ENCODE data around the gene ANGPTL7. TPM values are rescaled to one million over a fixed set of nuclear protein-coding genes. Genes with fewer than 3 reads are reported as not detected.
"Not testable (repeated sequence)": the region's sequence is repeated elsewhere in the genome, so short reads cannot be mapped to it uniquely, and the experiment has no call there.

The ANGPTL7 gene
- total RNA-seq, 4 donors from 2014 or later, result 11.0 to 38.7 (median 16.9) TPM

DNA sequence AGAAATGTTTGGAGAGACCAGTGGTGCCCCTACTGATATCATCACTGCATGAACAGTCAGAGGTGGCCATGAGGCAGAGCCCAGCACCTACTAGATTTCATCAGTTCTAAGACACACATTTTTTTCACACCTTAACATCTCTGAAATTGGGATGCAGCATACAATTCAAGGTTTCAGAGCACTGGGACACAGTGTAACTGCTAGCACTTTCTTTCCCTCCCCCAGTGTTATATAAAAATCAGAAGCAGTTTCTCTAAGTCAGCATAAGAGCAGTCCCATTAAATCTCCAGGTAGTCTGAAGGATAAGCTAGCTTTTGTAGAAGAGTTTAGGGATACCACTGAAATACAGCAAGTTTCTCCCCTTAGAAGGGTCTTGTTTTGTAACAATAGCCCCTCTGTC is 10.0 kb upstream of the ANGPTL7 start:
- ATAC-seq (ENCODE audit: low FRiP score) (no peak), DNase-seq (ENCODE audit: low spot score) (no peak)
- TF ChIP-seq, protein P1, sequence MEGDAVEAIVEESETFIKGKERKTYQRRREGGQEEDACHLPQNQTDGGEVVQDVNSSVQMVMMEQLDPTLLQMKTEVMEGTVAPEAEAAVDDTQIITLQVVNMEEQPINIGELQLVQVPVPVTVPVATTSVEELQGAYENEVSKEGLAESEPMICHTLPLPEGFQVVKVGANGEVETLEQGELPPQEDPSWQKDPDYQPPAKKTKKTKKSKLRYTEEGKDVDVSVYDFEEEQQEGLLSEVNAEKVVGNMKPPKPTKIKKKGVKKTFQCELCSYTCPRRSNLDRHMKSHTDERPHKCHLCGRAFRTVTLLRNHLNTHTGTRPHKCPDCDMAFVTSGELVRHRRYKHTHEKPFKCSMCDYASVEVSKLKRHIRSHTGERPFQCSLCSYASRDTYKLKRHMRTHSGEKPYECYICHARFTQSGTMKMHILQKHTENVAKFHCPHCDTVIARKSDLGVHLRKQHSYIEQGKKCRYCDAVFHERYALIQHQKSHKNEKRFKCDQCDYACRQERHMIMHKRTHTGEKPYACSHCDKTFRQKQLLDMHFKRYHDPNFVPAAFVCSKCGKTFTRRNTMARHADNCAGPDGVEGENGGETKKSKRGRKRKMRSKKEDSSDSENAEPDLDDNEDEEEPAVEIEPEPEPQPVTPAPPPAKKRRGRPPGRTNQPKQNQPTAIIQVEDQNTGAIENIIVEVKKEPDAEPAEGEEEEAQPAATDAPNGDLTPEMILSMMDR (IDR thresholded peaks at IDR 0.05), result no peak

DNA sequence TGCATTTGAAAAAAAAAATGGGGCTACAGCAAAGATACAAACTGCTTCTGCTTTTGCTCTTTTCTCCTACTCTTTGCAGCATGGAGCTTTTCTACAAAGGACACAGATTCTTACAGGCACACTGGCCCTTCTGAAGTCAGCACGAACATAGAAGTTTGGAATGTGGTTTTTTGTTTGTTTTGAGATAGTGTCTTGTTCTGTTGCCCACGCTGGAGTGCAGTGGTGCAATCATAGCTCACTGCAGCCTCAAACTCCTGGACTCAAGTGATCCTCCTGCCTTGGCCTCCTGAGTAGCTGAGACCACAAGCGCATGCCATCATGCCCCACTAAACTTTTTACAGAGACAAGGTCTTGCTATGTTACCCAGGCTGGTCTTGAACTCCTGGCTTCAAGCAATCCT is 9.4 kb upstream of the ANGPTL7 start:
- DNase-seq (ENCODE audit: low spot score); ATAC-seq (ENCODE audit: low FRiP score): not testable (repeated sequence)

DNA sequence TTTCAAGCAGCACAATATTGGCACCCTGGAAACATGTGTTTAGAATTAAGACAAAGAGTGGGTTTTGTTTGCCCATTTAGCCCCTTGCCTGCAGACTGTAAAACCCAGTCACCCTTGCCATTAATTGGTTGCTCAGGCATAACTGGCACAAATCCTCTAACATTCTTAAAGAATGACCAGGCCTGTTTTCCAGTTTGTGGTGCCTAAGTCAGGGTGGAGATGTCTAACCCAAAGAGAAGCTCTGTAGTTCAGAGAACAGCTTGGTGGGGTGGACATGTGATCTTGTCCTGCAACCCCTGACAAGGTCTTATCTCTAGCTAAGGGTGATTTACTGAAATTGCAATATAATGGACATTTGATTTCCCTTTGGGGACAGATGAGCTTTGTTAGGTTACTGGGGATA is 8.8 kb upstream of the ANGPTL7 start:
- TF ChIP-seq, protein P1 (IDR thresholded peaks at IDR 0.05), result no peak
- ATAC-seq (ENCODE audit: low FRiP score) (no peak), DNase-seq (ENCODE audit: low spot score) (no peak)

DNA sequence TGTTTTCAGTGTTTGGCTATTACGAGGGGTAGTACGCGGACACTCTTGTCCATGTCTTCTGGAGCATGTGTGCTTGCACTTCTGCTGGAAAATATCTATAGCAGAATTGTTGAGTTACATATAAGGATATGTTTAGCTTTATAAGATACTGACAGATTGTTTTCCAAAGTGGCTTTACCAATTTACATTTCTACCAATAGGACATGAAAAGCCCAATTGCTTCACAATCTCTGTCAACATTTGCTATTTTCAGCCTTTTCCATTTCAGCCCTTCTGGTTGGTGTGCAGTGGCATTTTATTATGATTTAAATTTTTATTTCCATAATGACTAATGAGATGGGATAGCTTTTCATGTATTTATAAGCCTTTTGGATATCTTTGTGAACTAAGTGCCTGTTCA is 6.3 kb upstream of the ANGPTL7 start:
- no peak for DNase-seq (ENCODE audit: low spot score)
- TF ChIP-seq, protein P1 (IDR thresholded peaks at IDR 0.05), result no peak
- ATAC-seq (ENCODE audit: low FRiP score), result no peak

DNA sequence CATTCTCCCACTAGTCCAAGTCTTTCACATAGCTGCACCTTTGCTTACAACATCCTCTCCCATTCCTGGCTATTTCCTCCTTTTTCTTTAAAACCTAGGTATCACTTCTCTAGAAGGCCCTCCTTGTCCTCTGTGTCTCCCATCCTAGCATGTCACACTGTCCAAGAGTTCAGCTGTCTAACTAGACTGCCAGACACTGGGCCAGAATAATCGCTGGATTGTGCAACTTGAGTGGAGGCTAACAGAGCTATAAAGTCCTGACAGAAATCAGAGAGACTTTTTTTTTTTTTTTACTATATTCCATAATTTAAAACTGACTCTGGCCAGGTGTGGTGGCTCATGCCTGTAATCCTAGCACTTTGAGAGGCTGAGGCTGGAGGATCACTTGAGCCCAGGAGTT is 4.2 kb upstream of the ANGPTL7 start:
- DNase-seq (ENCODE audit: low spot score), result no peak
- TF ChIP-seq, protein P1 (IDR thresholded peaks at IDR 0.05), result no peak
- no peak for ATAC-seq (ENCODE audit: low FRiP score)

DNA sequence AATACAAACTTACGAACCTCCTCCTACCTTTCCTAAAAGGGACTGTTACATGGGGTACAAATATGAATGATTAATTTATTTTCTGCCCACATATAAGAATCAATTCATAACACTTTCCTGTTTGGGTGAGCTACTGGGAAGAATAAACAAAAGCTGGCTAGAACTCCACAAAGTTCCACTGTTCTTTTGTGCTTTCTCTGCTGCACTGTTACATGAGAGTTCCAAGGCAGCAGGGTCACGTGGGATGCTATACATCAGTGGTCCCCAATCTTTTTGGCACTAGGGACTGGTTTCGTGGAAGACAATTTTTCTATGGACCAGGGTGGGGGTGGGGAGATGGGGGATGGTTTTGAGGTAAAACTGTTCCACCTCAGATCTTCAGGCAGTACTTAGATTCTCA is 2.2 kb upstream of the ANGPTL7 start:
- DNase-seq (ENCODE audit: low spot score) (no peak), ATAC-seq (ENCODE audit: low FRiP score) (no peak)
- TF ChIP-seq, protein P1 (IDR thresholded peaks at IDR 0.05), result no peak

DNA sequence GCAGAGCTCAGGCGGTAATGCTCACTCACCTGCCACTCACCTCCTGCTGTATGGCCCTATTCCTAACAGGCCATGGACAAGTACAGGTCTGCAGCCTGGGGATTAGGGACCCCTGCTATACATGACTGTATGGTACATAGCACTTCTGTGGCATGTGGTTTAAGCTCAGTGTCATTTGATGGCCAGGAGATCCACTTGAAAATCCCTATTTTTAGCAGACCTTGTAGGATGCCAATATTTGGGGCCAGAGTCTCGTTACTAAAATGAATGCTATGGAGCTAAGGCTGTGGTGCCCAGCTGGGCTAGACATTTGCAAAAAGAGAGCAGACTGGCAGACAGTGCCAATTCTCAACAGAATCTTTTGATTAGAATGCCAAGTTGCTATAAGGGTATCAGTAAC is 1.7 kb upstream of the ANGPTL7 start:
- DNase-seq (ENCODE audit: low spot score) (no peak), ATAC-seq (ENCODE audit: low FRiP score) (no peak)
- TF ChIP-seq, protein P1 (IDR thresholded peaks at IDR 0.05), result no peak

DNA sequence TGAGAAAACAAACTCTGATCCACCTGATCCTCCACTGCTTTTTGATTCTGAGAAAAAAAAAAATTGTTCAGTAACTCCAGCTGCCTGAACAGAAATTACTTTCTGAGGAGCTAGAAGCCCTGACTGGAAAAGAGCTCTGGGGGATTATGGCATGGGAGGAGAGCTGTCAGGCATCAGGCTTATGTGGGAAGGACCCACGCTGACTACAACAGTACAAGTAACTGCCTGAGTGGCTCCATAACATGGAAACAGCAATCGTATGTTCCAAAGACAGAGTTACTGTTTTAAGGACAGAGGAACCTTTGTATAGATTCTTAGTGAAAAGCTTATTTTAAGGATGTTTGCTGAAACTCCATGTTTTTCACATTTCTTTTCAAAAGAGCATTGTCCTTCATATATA is 1.2 kb upstream of the ANGPTL7 start:
- TF ChIP-seq, protein P1 (IDR thresholded peaks at IDR 0.05), result no peak
- DNase-seq (ENCODE audit: low spot score) (no peak), ATAC-seq (ENCODE audit: low FRiP score) (no peak)

Measured in omental fat pad (tissue), 4 donors.